ENCODE results near the gene MSH4. TPM values are rescaled to one million over a fixed set of nuclear protein-coding genes. Genes with fewer than 3 reads are reported as not detected.
"Not testable (repeated sequence)": the region's sequence is repeated elsewhere in the genome, so short reads cannot be mapped to it uniquely, and the experiment has no call there.

The MSH4 gene
- 0.13 TPM in 2 replicates for total RNA-seq

GRCh38 chr1:75796376-75797272, at the start of gene MSH4:
TSS of gene MSH4 (plus strand) at chr1:75796882. CDS start at chr1:75796986, 104 bp downstream.
- no peak for DNase-seq (ENCODE audit: low read depth in 2 of 2)

DNA sequence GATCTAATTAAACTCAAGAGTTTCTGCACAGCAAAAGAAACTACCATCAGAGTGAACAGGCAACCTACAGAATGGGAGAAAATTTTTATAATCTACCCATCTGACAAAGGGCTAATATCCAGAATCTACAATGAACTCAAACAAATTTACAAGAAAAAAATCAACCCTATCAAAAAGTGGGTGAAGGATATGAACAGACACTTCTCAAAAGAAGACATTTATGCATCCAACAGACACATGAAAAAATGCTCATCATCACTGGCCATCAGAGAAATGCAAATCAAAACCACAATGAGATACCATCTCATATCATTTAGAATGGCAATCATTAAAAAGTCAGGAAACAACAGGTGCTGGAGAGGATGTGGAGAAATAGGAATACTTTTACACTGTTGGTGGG, 39.5 kb upstream of the MSH4 start:
- DNase-seq (ENCODE audit: low read depth in 2 of 2) = not testable (repeated sequence)

DNA sequence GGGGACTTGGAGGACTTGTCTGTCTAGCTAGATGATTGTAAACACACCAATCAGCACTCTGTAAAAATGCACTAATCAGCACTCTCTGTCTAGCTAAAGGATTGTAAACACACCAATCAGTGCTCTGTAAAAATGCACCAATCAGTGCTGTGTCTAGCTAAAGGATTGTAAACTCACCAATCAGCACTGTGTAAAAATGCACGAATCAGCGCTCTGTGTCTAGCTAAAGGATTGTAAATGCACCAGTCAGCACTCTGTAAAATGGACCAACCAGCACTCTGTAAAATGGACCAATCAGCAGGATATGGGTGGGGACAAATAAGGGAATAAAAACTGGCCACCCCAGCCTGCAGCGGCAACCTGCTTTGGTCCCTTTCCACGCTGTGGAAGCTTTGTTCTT, 38.1 kb upstream of the MSH4 start:
- not testable (repeated sequence) for DNase-seq (ENCODE audit: low read depth in 2 of 2)

DNA sequence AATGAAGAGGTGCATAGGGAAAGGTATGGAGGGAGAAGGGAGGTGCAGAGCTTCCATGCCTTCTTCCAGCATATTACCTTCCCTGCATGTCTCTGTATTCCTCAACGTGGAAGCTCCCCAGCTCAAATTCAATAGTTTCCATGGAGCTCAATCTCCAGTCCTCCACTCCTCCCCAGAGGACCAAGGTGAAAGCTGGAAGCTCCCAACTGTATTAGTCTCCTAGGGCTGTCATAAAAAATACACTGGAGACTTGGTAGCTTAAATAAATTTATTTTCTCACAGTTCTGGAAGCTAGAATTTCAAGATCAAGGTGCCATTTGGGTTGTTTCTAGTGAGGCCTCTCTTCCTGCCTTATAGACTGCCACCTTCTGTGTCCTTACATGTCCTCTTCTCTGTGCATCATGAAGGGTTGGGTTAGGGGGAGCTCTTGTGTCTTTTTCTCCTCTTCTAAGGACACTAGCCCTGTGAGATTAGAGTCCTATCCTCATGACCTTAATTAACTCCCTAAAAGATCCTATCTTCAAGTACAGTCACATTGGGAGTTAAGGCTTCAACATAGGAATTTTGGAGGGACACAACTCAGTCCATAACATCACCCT, 32.5 kb upstream of the MSH4 start:
- no peak for DNase-seq (ENCODE audit: low read depth in 2 of 2)

GRCh38 chr1:75765697-75766355, 30.9 kb upstream of the MSH4 start:
- DNase-seq (ENCODE audit: low read depth in 2 of 2) = peak in 1 of 2 donors; percentile 65

DNA sequence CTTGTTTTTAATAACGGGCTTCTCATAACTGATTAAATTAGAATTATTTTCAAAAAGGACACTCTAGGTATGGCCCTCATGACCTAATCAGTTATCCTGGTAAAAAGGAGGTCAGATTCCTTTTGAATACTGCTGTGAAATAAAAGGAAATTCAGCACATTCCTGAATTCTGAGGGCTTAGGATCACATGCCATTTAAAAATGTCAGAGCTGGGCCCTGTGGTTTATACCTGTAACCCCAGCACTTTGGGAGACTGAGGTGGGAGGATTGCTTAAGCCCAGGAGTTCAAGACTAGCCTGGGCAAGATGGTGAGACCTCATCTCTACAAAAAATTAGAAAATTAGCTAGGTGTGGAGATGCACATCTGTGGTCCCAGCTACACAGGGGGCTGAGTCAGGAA, 28.7 kb upstream of the MSH4 start:
- DNase-seq (ENCODE audit: low read depth in 2 of 2) = no peak

DNA sequence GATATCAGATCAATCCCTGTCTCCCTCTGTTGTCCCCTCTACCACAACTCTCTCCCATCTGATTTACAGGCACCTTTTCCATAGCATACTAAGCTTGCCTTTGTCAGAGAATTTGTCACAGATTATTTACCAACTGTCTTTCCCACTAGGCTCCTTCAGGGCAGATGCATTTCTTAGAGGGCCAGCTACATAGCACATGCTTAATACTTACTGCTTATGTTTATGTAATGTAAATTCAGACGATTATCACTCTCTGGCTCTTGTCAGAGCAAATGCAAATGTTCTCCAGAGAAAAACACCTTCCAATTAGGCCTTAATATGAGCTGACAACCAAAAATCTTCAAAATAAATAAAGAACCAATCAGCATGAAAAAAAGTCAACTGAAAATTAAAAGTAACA, 25.9 kb upstream of the MSH4 start:
- DNase-seq (ENCODE audit: low read depth in 2 of 2) = no peak

DNA sequence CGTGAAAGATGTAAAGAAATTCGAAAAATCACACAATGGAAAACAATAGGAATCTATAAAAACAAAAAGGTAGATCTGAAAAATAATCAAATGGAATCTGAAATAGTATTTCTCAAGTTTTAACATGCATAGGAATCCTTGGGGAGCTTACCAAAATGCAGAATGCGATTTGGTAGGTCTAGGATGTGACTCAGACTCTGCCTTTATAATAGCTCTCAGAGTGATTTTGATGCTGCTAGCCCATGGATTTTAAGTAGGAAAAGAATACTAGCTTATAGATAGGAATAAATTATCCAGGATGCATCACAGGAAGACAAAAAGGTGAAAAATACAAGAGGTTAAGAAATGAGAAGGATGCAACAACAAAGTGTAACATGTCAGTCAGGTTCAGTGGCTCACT, 24.7 kb upstream of the MSH4 start:
- no peak for DNase-seq (ENCODE audit: low read depth in 2 of 2)

DNA sequence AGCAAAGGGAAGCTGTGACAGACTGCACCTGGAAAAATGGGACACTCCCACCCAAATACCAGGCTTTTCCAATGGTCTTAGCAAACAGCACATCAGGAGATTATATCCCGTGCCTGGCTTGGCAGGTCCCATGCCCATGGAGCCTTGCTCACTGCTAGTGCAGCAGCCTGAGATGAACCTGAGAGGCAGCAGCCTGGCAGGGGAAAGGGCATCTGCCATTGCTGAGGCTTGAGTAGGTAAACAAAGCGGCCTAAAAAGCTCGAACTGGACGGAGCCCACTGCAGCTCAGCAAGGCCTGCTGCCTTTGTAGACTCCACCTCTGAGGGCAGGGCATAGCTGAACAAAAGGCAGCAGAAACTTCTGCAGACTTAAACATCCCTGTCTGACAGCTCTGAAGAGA, 18.9 kb upstream of the MSH4 start:
- not testable (repeated sequence) for DNase-seq (ENCODE audit: low read depth in 2 of 2)

DNA sequence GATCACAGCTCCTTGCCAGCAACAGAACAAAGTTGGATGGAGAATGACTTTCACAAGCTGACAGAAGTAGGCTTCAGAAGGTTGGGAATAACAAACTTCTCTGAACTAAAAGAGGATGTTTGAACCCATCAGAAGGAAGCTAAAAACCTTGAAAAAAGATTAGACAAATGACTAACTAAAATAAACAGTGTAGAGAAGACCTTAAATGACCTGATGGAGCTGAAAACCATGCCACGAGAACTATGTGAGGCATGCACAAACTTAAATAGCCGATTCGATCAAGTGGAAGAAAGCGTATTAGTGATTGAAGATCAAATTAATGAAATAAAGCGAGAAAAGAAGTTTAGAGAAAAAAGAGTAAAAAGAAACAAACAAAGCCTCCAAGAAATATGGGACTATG, 18.0 kb upstream of the MSH4 start:
- not testable (repeated sequence) for DNase-seq (ENCODE audit: low read depth in 2 of 2)

DNA sequence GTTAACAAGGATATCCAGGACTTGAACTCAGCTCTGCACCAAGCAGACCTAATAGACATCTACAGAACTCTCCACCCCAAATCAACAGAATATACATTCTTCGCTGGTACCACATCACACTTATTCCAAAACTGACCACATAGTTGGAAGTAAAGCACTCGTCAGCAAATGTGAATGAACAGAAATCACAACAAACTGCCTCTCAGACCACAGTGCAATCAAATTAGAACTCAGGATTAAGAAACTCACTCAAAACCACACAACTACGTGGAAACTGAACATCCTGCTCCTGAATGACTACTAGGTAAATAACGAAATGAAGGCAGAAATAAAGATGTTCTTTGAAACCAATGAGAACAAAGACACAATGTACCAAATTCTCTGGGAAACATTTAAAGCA, 16.5 kb upstream of the MSH4 start:
- DNase-seq (ENCODE audit: low read depth in 2 of 2) = not testable (repeated sequence)

DNA sequence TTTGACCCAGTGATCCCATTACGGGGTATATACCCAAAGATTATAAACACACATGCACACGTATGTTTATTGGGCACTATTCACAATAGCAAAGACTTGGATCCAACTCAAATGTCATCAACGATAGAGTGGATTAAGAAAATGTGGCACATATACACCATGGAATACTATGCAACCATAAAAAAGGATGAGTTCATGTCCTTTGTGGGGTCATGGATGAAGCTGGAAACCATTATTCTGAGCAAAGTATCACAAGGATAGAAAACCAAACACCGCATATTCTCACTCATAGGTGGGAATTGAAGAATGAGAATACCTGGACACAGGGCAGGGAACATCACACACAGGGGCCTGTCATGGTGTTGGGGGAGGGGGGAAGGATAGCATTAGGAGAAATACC, 12.8 kb upstream of the MSH4 start:
- not testable (repeated sequence) for DNase-seq (ENCODE audit: low read depth in 2 of 2)

DNA sequence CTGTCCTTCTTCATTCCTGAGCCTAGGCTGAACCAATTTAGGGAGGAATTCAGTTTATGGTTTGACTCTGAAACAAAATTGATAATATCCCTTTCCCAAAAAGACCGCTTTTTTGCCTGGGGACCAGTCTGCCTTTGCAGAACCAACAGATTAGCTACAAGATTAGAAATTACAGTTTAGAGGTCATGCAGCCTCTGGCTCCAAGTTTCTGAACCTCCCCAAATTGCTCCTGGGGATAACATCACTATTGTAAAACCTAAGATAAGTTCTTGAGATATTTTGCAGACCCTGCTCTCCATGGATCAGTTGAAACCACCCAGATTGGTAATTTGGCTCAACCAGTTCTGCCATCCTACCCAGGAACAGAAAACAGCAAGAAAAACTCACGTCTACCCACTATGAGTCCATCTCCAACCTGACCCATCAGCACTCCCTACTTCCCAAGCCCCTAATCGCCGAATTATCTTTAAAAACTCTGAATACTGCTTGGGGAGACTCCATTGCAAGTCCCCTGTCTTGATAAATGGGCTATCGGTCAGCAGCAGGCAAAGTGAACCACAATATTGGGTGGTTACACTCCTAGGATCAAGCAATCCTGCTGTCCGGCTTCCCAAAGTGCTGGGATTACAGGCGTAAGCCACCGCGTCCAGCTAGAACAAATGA, 11.2 kb upstream of the MSH4 start:
- DNase-seq (ENCODE audit: low read depth in 2 of 2) = no peak

- peak; percentile 94 to 97 for DNase-seq (ENCODE audit: low read depth in 2 of 2)
Observed at GRCh38 chr1:75785983-75786853, 10.5 kb upstream of the MSH4 start, which contains the start of gene RABGGTB. TSS of gene RABGGTB (plus strand) at chr1:75786256. CDS start at chr1:75786272, 16 bp downstream.

- no peak for DNase-seq (ENCODE audit: low read depth in 2 of 2)
Observed at GRCh38 chr1:75786901-75787493, 9.7 kb upstream of the MSH4 start.

- DNase-seq (ENCODE audit: low read depth in 2 of 2) = no peak
Observed at GRCh38 chr1:75787524-75787923, 9.2 kb upstream of the MSH4 start.

- no peak for DNase-seq (ENCODE audit: low read depth in 2 of 2)
Observed at GRCh38 chr1:75789988-75790387, 6.7 kb upstream of the MSH4 start.

DNA sequence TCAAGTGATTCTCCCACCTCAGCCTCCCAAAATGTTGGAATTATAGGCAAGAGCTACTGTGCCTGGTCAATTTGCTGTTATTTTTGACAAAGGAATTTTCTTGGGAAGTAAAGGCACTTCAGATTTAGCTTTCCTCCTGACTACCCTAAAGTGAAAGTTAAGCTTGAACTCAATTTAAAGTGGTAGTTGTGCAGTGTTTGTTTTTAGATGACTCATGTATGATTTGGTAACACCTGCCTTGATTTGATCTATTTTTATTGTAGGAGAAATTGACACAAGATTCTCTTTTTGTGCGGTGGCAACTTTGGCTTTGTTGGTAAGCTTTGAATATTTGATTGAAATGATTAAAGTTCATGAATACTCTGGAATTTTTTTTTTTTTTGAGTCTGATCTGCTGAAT, 5.7 kb upstream of the MSH4 start:
- DNase-seq (ENCODE audit: low read depth in 2 of 2) = peak in 1 of 2 donors; percentile 23

DNA sequence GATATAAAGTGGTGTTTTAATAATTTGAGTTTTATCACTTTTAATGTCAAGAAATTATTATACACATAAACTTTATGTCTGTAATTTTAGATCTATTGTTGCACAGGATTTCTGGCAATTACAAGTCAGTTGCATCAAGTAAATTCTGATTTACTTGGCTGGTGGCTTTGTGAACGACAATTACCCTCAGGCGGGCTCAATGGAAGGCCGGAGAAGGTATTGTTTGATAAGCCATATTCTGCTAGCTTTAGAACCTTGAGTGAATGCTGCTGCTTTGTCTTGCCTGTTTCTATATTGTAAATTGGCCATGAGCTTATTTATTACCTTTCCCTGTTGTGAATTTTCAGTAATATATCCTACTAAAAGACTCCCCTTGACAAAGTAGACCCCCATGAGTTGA, 4.6 kb upstream of the MSH4 start:
- DNase-seq (ENCODE audit: low read depth in 2 of 2) = no peak

DNA sequence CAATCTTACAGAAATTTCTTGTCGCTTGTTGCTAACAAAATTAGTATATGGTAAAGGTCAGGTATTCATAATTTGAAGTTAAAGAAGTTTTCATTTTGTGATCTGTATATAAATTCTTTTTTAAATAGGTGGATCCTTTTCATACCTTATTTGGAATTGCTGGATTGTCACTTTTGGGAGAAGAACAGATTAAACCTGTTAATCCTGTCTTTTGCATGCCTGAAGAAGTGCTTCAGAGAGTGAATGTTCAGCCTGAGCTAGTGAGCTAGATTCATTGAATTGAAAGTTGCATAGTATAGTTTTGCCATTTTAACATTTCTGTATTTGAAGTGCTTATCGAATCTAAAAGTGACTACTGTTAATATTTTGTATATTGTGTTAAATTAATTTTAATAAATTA, 2.3 kb upstream of the MSH4 start:
- DNase-seq (ENCODE audit: low read depth in 2 of 2) = no peak
